GM18517 (cell line): ENCODE data around the gene HLA-DMB.

Source experiments
- ATAC-seq: cut with Tn5 transposase; IDR thresholded peaks from one replicate; pipeline ENCODE4 v1.9.1; 2021; ENCODE audit warnings: mild to moderate bottlenecking, moderate library complexity; ENCODE audit not compliant: unreplicated experiment

Gene HLA-DMB

DNA sequence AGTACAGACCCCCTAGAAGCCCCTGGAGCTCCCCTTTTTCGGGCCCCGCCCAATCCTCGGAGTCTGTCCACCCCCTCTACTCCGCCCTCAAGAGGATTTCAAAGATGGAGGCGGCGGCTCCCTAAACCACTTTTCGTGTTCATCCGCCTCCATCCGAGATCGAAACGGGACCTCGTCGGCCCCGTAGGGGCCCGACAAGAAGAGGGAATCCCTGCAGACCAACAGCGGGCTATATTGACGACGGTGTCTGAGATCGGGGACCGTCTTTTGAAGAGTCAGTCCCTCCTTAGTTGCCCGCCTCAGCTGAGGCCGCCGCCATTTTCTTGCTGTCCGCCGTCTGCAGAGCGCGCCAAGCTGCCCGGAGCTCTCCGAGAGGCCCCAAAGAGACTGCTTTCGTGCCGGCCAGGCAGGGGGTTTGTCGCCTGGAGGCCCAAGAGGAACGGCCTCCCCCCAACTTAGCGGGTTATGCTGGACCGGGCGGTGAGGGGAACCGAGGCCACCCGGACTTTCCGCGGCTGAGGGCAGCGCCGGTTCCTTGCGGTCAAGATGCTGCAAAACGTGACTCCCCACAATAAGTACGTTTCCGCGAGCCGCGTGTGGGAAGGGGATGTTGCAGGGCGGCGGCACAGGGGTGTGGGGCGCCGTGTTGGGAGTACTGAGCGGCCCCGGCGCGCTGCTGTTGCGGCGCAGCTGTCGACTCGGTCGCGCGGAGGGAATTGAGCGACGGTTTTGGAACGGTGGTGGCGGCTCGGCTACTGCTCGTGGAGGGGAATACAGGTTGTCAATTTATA lies 31.7 kb upstream of the HLA-DMB start:
- no peak for ATAC-seq

GRCh38 chr6:32971581-32972352 lies 30.9 kb upstream of the HLA-DMB start:
- ATAC-seq, result peak; percentile 58

DNA sequence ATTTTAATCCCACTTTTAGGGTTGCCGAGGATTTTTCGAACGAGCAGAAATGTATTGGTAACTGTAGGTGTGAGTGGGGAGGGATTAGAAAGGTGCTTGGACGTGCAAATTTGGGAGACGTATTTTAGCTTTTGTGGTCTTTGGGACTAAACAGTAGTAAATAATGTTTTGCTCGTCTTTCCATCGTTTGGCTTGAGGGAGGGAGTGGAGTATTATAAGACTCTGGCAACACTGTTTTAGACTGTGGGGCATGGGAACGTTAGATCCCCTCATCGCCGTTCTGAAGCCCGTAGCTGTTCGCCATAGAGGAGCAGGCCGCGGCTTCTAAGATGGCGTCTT lies 30.4 kb upstream of the HLA-DMB start:
- ATAC-seq, result no peak

- no peak for ATAC-seq
These were observed 29.8 kb upstream of the HLA-DMB start for GRCh38 chr6:32970413-32971241.

- ATAC-seq, result no peak
These were observed 29.0 kb upstream of the HLA-DMB start for GRCh38 chr6:32969685-32970412.

- ATAC-seq, result no peak
These were observed 28.2 kb upstream of the HLA-DMB start for GRCh38 chr6:32968867-32969684.

DNA sequence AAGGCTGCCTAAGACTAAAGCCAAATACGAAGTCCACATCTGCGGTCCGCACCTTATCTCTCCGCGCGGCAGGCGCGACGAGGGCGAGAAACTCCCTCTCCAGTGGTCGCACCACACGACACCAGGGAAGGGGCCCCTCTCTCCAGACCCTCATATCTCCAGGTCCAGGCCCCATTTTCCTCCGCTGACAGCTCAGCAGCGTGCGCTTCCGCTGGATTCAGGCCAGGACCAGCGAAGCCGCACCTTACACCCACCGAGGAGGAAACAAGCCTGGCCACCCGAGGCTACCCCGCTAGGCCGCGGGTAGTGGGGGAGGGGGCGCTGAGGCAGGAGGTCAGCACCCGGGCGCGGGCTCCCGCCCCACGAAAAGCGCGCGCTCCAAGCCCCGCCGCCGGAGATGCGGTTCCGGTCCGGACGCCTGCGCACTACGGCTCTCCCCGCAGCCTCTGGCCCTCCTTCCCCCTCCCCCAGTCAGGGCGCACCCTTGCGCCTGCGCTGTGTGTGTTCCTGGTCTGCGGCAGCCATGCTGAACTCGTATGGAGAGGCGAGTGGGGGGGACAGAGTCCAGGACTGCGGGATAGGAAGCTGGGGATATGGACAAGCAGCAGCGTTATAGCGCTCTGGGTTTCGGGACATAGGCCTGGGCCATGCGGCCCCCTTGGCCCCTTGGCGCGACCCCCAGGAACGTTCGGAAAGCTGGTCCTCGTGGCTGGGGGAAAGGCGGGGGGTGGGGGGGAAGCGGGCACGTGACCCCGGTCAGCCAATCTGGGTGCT lies 27.5 kb upstream of the HLA-DMB start, which contains the start of gene BRD2:
Gene BRD2 (plus strand): TSS at position 502 of the 774 bp plus-strand sequence. CDS start 4,305 bp downstream, outside the sequence.
- ATAC-seq, result peak; percentile 29

DNA sequence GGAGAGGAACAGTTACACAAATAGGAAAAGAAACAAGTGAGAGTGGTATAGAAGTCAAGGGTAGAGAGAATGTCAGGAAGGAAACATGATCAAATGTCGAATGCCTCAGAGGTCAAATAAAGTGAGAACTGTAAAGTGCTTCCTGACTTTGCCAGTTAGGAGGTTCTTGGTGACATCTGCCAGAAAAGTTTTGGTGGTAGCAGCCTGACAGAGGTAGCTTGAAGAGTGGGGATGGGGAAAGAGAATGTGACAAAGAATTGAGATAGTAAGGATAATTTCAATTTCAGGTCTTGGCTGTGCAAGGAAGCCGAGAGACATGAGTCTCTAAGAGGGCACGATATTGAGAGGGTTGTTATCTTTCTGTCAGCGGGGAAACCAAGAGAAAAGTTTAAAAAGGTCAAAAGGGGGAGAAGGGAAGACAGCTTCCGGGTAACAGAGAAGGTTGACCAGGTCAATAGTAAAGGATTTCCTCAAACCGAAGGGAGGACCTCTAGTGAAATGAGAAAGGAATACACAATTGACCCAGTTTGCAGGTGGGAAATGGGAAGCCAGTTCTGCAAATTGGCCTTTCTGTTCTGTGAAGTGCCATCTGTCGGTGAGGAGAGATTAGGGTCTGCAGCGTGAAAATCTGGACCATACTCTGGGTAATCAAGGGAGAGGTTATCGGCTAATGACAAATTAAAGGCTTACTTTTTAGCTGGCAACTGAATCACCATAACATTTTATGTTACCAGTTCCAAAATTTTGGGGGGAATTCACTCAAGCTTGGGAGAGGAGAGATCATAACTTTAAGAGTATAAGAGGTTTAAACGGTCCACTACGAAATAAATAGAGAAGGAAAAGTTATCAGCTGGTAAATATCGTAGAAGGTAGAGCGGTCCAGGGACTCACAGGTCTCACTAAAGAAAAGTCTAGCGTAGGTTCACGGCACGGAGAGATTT lies 26.6 kb upstream of the HLA-DMB start:
- no peak for ATAC-seq

DNA sequence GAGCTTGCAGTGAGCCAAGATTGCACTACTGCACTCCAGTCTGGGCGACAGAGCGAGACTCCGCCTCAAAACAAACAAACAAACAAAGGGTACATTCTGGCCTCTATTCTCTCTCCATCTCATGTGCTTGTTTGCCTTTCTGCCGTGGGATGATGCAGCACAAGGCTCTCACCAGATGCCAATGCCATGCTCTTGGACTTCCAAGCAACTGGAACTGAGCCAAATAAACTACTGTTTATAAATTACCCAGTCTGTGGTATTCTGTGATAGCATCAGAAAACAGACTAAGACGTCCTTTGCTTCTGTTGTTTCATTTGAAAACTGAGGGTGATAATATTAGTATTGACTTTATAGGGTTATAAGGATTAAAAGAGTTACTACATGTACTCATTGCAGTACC lies 23.9 kb upstream of the HLA-DMB start:
- ATAC-seq, result no peak

GRCh38 chr6:32963866-32964265 lies 23.0 kb upstream of the HLA-DMB start:
- no peak for ATAC-seq

GRCh38 chr6:32962213-32962826 lies 21.5 kb upstream of the HLA-DMB start:
- no peak for ATAC-seq

- no peak for ATAC-seq
These were observed 19.7 kb upstream of the HLA-DMB start for GRCh38 chr6:32960563-32960962.

- no peak for ATAC-seq
These were observed 15.3 kb upstream of the HLA-DMB start for GRCh38 chr6:32956176-32956575.

DNA sequence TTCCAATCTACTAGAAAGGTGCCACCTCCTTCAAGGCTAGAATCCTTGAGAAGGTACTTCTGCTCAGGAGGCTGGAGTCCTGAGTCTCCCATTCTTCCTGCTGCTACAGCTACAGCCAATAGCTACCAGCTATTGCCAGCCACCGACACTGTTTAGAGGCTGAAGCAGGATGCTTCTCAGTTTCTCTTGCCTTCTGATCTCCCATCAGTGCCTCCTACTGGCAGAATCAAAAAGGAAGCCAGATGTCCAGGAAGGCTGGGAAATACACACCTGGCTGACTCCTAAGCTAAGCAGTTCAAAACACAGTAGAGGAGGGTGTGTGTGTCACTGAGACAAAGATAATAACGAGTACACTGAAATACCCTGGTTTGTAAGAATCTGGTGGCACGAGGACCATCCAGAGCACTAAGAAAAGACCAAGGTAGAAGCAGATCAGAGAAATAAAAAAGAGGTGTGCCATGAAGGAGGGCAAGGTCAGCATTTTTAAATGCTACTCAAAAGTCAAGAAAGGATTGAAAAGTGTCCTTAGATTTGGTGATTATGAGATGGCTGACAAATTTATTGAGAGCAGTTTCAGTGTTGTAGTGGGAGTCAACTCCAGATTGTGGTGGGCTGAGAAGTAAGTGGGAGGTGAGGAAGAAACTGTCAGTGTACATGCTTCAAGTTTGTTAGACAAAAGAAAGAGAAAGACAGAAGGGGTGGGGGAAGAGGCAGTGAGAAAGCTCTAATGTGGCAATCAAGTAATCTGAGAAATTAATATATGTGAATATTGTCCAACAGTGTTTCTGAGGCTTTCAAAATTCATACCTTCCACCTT lies 14.4 kb upstream of the HLA-DMB start:
- ATAC-seq, result no peak

GRCh38 chr6:32954267-32954666 lies 13.4 kb upstream of the HLA-DMB start:
- ATAC-seq, result no peak

DNA sequence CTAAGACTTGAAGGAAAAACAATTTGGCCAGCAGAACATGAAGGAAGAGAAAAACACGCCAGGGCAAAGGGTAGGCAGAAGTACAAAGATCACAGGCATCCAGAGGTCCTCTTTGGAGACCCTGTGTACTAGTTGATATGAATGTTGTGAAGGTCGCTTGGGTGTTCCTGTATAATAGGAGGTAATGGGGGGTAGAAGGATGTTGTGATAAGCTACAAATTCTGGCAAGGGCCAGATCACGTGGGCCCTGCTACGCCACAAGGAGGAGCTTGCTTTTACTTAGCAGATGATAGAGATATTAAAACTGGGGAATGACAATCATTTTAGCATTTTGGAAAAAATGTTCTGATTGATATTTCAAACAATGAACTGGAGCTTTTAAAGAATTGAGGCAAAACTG lies 12.9 kb upstream of the HLA-DMB start:
- ATAC-seq, result no peak
